Activated naive CD4-positive, alpha-beta T cell treated with Interleukin-2 at 50 U/mL for 16 hours (primary cell): ENCODE data around the gene CGN.

Experiments
- DNase-seq: peaks from one replicate; pipeline ENCODE4 v3.0.0-alpha.2; 2020

The CGN gene, protein sequence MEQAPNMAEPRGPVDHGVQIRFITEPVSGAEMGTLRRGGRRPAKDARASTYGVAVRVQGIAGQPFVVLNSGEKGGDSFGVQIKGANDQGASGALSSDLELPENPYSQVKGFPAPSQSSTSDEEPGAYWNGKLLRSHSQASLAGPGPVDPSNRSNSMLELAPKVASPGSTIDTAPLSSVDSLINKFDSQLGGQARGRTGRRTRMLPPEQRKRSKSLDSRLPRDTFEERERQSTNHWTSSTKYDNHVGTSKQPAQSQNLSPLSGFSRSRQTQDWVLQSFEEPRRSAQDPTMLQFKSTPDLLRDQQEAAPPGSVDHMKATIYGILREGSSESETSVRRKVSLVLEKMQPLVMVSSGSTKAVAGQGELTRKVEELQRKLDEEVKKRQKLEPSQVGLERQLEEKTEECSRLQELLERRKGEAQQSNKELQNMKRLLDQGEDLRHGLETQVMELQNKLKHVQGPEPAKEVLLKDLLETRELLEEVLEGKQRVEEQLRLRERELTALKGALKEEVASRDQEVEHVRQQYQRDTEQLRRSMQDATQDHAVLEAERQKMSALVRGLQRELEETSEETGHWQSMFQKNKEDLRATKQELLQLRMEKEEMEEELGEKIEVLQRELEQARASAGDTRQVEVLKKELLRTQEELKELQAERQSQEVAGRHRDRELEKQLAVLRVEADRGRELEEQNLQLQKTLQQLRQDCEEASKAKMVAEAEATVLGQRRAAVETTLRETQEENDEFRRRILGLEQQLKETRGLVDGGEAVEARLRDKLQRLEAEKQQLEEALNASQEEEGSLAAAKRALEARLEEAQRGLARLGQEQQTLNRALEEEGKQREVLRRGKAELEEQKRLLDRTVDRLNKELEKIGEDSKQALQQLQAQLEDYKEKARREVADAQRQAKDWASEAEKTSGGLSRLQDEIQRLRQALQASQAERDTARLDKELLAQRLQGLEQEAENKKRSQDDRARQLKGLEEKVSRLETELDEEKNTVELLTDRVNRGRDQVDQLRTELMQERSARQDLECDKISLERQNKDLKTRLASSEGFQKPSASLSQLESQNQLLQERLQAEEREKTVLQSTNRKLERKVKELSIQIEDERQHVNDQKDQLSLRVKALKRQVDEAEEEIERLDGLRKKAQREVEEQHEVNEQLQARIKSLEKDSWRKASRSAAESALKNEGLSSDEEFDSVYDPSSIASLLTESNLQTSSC

DNA sequence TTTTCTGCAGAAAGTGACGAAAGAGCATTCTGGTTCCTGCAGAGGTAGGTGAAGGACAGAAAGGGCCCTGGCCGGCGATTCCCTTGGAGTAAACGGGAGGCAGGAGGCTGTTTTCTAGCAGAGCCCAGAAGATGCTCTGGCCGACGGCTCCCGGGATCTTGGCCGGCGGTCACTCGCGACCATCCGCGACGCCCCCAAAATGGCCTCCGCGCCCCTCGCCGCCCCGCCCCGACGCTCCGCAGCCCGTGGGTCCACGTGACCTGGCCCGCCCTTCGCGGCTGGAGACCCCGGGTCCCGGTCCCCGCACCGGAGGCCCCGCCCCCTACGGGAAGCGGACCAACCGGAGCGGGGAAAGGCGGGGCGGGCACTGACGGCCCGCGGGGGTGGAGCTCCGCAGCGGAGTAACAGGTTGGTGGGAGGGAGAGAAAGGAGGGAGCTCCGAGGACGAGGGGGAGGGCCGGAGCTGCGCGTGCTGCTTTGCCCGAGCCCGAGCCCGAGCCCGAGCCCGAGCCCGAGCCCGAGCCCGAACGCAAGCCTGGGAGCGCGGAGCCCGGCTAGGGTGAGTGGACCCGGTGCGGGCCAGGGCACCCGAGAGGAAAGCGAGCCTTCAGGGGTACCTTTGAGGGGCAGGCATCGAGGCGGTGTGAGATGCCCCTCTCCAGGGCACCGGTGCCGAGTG is at the start of gene CGN:
Gene CGN (plus strand): TSS at position 431 of the 679 bp plus-strand sequence. CDS start 7,133 bp downstream, outside the sequence.
- peak; percentile 88 for DNase-seq

DNA sequence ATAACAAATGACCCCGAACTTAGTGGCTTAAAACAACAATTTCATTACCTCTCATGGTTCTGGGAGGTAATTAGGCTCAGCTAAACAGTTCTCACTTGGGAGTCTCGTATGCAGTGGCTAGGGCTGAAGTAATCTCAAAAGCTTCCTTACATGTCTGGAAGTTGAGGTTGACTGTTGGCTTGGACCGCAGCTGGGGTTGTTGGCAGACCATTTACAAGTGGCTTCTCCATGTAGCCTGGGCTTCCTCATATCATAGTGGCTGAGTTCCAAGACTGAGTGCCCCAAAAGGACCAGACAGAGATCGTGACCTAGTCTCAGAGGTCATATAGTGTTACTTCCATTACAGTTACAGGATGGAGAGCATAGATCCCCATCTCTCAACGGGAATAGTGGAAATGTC is 49.5 kb upstream of the CGN start:
- no peak for DNase-seq

DNA sequence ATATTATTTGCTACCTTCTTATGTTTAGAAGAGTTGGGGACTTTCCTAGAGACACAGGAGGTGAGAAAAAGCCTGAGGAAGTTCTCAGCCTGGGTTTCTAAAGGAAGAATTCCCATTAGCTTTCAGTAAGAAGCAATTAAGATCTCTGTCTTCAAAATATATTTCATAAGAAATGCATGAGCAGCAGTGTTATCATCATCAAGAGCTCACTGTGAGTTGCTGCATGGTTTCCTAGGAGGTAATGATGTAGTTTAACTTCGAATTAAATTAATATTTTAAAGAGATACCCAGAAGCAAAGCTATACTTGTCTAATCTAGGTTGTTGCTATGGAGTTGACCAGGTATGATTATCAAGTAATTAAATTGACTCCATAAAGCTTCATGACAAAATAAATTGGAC is 46.2 kb upstream of the CGN start:
- no peak for DNase-seq

DNA sequence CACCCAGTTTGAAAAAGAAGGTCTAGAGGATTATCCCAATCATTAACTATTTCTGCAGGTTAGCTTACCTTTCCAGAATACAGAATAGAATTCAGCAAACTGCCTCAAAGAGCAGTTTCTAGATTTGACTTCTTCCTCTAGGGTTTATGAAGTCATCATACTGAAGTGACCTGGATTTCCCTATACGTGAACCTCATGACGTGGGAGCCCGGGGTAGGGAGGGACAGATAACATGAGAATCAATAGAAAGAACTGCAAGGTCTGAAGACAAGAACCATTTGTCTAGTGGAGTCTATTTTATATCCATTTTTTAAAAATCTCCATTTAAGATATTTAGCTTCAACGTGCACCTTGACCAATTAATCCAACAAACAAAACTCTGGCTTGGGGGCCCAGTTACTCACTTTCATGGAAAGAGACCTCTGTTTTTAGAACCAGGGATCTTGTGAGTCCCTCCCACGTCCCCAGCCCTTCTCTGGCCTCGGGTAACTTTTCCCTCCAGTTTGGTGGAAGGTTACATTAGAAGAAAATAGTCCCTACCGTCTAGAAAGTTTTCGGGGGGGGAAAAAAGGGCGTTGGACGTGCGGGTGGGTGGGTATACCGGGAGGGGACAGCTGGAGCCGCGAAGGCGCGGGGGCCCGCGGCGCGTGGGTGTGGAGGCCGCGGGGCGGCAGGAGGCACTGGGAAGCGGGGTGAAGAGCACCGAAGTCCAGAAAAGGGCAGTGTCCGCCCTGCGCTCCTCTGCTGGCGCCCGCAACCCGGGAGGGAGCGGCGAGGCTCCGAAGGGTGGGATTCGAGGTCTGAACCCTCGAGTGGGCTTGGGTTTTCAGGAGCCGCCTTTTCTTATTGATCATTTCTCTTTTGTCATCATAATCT is 38.1 kb upstream of the CGN start:
- peak; percentile 36 for DNase-seq

- DNase-seq: no peak
These were observed 36.4 kb upstream of the CGN start for GRCh38 chr1:151474745-151475144.

GRCh38 chr1:151475175-151475574 is 36.0 kb upstream of the CGN start:
- DNase-seq: no peak

DNA sequence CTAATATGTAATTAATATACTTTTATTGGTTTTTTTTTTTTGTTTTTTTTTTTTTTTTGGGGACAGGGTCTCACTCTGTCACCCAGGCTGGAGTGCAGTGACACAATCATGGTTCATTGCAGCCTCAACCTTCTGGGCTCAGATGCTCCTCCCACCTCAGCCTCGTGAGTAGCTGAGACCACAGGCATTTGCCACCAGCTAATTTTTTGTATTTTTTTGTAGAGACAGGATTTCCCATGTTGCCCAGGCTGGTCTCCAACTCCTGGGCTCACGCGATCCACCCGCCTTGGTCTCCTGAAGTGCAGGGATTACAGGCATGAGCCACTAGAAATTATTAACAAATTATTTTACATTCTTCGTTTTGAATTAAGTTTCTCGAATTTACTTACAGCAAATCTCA is 35.1 kb upstream of the CGN start:
- DNase-seq: no peak

DNA sequence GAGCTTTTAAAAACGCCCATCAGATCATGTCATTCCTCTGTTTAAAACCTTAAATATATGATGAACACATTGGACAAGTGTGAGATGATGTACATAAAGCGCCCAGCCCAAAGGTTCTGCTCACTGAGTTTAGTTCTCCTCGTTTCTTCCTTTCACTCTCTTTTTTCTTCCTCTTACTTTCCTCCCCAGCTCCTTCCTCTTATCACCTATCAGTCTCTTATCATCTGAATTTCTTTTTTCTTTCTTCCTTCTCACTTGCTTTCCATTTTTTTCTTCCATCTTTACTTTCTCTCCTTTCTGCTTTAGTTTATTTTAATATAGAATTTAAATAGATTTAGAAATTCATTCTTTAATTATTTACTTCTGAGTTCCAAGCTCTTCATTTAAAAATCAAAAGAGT is 34.1 kb upstream of the CGN start:
- no peak for DNase-seq

DNA sequence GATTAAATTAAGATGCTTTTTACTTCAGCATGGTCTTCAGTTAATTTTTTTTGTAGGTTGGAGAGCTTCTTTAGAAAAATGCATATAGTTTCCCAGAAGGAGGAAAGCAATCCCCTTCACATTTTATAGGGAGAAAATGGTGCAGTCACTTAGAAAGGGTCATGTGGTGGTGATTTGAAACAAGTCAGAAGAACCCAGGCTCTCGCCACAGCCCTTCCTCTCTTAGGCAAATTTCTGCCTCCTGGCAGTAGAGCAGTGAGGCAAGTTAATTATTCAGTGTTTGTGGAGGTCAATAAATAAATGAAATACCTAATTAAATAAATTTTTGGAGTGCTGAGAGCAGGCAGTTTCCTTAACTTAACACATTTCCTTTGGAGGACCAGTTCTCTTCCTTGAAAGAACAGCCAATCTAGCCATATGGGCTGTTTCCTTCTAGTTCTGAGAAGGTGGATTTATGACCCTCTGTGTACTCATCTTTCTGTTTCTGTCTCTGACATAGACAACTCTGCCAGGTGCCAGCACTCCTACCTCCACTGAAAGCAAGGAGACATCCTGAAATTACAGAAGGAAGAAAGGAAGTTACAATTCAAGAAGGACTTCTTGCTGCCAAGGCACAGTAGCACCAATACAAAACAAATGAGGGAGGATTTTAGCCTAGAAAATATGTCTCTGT is 32.9 kb upstream of the CGN start:
- DNase-seq: no peak

- DNase-seq: no peak
These were observed 32.3 kb upstream of the CGN start for GRCh38 chr1:151478923-151479322.

DNA sequence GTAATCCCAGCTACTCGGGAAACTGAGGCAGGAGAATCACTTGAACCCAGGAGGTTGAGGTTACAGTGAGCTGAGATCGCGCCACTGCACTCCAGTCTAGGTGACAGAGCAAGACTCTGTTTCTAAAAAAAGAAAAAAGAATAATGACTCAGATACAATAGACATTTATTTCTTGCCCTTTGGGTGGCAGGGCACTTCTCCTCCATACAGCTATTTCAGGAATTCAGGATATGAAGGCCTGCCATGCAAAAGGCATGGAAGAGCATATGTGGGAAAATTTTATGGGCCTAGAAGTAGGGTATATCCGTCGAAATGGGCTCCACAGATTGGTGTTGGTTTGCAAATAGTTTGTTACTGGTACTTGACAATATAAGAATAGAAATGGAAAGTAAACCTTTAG is 31.7 kb upstream of the CGN start:
- DNase-seq: no peak

GRCh38 chr1:151482017-151482416 is 29.2 kb upstream of the CGN start:
- DNase-seq: no peak

DNA sequence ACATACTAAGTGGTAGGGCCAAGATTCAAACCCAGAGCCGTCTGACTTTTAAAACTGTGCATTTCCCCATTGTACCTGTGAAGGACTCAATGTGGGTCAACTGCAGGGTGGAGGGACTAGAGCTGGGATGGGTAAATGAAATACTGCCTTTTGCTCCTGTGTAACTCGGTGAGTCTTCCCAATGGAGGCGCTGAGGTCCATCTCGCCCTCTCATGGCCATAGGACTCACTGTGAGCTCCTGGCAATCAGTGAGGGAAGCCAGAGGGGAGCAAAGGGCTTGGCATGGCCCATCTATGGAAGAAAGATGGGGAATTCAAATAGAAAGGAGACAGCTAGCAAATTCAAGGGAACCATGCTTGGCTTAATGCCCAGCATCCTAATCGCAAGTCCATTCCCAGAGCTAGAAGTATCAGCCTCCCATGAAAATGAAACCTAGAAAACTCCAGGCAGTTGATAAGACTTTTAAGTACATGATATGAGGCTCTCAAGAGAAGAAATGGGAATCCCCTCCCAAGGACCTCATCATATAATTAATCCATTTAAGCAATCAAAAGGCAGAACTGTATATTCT is 25.4 kb upstream of the CGN start:
- no peak for DNase-seq

DNA sequence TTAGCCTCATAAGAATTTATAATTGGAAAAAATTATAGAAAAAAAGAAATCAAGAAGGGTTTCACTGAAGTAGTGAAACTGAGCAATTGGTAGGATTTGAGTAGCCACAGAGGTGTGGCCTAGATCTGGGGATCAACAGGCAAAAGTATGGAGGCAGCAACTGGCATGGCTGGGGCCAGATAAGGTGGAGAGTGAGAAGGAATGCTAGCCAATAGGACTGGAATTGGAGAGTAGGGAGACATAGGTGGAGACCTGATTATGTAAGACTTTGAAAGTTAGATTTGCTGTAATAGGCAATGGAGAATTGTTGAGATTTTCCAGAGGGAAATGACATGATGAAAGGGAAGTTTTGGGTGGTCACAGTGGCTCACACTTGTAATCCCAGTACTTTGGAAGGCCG is 24.6 kb upstream of the CGN start:
- no peak for DNase-seq

DNA sequence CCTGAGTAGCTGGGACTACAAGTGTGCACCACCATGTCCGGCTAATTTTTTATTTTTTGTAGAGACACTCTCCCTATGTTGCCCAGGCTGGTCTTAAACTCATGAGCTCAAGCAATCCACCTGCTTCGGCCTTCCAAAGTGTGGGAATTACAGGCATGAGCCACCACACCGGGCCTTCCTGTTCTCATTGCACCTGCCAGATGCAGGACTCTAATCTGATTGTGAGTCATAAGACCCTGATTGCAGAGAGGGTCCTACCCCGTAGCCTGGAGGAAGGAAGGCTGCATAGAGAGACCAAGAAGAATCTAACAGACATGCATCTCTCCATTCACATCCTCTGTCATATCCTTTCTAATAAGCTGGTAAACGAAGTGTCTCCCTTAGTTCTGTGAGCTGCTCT is 19.5 kb upstream of the CGN start:
- no peak for DNase-seq

DNA sequence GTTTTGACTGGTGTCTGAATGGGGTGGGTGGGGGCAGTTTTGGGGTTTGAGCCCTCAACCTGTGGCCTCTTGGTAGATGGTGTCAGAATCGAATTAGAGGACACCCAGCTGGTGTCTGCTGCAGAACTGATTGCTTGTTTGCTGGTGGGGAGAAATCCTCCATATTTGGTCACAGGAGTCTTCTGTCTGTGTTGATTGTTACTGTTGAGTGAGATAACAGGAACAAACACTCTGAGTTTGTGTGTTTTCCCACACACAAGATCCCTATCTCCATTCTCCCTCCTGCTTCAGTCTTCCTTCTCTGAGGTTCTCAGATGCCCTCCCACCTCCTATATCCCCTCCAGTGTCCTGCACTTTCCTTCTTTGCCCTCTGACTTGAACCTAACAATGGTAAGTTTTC is 19.1 kb upstream of the CGN start:
- no peak for DNase-seq

DNA sequence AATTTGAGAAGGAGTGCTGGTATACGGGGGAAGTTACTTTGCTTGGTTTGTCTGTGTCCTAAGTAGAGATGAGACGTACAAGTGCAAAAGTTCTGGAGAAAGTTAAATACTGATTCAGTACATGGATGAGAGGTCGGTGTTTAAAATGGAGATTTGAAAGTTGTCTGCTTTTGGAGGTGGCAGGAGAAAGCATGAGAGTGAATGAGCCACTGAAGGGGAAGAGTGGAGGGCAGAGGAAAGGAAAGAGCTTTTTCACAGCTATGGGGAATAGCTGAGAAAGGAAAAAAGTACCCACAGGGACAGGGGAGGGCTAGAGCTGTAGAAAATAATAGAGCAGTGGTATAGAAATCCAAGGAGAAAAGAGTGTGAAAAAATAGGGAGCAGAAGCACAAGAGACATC is 18.1 kb upstream of the CGN start:
- DNase-seq: no peak

DNA sequence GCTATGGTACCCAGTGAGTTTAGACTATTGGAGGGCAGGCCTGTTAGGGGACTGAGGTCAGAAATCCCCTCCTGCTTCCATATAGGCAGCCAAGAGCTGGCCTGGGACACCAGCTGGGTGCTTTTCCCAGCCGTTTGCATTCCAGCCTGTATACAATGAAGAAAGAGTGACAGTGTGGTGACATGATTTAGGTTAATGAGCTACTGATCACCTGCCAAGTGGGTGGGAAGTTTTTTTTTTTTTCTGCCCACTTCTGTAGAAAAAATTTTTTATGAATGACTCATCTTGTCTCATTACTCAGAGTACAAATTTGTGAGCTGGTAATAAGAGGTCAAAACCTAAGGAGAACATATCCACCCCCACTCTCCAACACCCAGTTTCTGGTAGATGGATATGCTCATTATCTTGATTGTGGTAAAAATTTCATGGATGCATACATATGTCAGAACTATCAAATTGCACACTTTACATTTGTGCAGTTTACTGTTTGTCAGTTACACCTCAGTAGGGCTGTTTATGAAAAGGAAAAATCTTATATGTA is 16.4 kb upstream of the CGN start:
- DNase-seq: no peak

- no peak for DNase-seq
These were observed 15.9 kb upstream of the CGN start for GRCh38 chr1:151495316-151495715.

GRCh38 chr1:151499365-151499764 is 11.8 kb upstream of the CGN start:
- DNase-seq: no peak

- no peak for DNase-seq
These were observed 11.3 kb upstream of the CGN start for GRCh38 chr1:151499930-151500329.
